Cardiac fibroblast (primary cell): ENCODE data around the gene MMP19.
A peak's percentile ranks its signal among the peaks of the same experiment; 100 is the strongest.
"Not testable (repeated sequence)": the region's sequence is repeated elsewhere in the genome, so short reads cannot be mapped to it uniquely, and the experiment has no call there.

ENCODE experiments used
- DNase-seq, 2 donors: peaks; one replicate each; pipeline versions ENCODE4 v3.0.0 to v3.0.0-alpha.2; 2010; ENCODE audit warnings: low read depth in 2 of 2
- H3K4me3 ChIP-seq, 2 donors: replicated peaks in 1 of 2; 1 replicate in 1 of 2; 2 replicates in 1 of 2; pipeline ENCODE4 v1.5.1; 2011; ENCODE audit warnings: low read depth in 2 of 2, low read length in 2 of 2, mild to moderate bottlenecking in 2 of 2, moderate library complexity in 1 of 2
- TF ChIP-seq, protein P1 (sequence below): IDR thresholded peaks from one replicate; pipeline ENCODE4 v1.5.1; 2011; ENCODE audit warnings: low read depth, mild to moderate bottlenecking, low read length, inconsistent platforms

The MMP19 gene, protein sequence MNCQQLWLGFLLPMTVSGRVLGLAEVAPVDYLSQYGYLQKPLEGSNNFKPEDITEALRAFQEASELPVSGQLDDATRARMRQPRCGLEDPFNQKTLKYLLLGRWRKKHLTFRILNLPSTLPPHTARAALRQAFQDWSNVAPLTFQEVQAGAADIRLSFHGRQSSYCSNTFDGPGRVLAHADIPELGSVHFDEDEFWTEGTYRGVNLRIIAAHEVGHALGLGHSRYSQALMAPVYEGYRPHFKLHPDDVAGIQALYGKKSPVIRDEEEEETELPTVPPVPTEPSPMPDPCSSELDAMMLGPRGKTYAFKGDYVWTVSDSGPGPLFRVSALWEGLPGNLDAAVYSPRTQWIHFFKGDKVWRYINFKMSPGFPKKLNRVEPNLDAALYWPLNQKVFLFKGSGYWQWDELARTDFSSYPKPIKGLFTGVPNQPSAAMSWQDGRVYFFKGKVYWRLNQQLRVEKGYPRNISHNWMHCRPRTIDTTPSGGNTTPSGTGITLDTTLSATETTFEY

GRCh38 chr12:55842681-55843429 lies at the start of gene MMP19:
Gene MMP19 (minus strand): TSS chr12:55842936. CDS start chr12:55842830, 106 bp downstream.
- H3K4me3 ChIP-seq: peak within 1 kb of the TSS; percentile 58 to 82
- DNase-seq: peak; percentile 89
- TF ChIP-seq, protein P1, sequence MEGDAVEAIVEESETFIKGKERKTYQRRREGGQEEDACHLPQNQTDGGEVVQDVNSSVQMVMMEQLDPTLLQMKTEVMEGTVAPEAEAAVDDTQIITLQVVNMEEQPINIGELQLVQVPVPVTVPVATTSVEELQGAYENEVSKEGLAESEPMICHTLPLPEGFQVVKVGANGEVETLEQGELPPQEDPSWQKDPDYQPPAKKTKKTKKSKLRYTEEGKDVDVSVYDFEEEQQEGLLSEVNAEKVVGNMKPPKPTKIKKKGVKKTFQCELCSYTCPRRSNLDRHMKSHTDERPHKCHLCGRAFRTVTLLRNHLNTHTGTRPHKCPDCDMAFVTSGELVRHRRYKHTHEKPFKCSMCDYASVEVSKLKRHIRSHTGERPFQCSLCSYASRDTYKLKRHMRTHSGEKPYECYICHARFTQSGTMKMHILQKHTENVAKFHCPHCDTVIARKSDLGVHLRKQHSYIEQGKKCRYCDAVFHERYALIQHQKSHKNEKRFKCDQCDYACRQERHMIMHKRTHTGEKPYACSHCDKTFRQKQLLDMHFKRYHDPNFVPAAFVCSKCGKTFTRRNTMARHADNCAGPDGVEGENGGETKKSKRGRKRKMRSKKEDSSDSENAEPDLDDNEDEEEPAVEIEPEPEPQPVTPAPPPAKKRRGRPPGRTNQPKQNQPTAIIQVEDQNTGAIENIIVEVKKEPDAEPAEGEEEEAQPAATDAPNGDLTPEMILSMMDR: peak; percentile 4

DNA sequence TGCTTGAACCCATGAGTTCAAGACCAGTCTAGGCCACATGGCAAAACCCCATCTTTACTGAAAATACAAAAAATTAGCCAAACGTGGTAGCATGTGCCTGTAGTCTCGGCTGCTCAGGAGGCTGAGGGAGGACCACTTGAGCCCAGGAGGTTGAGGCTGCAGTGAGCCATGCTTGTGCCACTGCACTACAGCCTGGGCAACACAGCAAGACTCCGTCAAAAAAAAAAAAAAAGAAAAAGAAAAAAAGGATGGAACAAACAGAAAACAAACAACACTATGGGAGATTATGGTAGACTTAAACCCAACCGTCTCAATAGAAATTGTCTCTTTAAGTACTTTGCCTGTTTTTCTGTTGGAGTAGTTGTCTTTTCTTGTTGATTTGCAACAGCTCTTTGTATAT lies 48.6 kb upstream of the MMP19 start:
- no peak overlapping the region for H3K4me3 ChIP-seq
- TF ChIP-seq, protein P1: no peak
- no peak for DNase-seq

DNA sequence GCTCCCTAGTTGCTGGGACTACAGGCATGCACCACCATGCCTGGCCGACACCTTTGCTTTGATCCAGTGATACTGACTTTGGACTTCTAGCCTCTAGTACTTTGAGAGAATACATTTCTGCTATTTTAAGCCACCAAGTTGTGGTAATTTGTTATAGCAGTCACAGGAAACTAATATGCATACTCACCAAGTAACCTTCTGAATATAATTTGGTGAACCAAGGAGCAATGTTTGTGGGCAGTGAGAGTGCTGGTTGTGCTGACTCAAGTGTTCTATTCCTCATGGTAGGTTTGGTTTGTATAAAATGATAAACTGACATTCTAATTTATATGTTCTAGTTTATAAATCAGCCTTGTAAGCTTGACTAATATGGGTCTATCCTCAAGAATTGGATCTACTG lies 42.4 kb upstream of the MMP19 start:
- no peak overlapping the region for H3K4me3 ChIP-seq
- DNase-seq: no peak
- TF ChIP-seq, protein P1: no peak

DNA sequence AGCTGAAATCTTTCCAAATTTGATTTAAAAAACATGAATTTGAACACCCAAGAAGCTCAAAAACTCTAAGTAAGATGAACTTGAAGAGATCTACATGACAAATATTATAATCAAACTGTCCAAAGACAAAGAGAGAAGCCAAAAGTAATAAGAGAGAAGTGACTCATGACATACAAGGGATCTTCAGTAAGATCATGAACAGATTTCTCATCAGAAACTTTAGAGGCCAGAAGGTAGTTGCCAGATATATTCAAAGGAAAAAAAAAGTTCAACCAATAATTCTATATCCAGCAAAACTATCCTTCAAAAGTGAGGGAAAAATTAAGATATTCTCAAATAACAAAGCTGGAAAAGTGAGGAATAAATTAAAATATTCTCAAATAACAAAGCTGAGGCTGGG lies 35.1 kb upstream of the MMP19 start:
- no peak overlapping the region for H3K4me3 ChIP-seq
- DNase-seq: no peak
- TF ChIP-seq, protein P1: no peak

DNA sequence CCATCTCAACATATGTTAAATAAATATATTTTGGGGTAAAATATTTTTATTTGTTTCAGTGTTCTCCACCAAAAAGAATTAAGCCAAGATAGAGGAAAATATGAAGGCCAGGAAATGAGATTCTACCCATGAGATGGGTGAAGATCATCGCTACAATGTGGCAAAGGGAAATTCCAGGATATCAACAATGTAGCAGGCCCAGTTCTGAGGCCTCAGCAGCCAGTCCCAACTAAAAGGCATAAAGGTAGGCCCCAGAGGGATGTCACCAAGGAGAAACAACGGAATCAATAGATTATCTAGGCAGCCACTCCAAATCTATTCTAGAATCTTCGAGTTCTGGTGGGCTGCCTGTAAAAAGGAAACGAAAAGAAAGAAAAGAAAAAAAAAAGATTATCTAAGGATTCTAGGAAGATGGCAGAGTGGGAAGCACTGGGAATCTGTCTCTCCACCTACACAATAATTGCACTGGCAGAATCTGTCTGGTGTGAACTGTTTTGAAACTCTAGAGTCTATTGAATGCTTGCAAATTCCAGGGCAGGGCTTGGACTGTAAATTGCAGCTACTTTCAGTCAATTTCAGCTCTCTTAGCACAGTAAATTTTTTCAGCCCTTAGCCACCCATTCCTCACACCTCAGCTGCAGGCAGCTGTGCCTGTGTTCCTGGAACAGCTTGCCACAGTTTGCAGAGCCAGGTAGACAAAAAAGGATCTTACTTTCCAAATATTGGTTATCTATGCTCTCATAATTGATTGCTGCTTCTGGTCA lies 33.1 kb upstream of the MMP19 start:
- no peak for DNase-seq
- TF ChIP-seq, protein P1: no peak
- H3K4me3 ChIP-seq: no peak overlapping the region

DNA sequence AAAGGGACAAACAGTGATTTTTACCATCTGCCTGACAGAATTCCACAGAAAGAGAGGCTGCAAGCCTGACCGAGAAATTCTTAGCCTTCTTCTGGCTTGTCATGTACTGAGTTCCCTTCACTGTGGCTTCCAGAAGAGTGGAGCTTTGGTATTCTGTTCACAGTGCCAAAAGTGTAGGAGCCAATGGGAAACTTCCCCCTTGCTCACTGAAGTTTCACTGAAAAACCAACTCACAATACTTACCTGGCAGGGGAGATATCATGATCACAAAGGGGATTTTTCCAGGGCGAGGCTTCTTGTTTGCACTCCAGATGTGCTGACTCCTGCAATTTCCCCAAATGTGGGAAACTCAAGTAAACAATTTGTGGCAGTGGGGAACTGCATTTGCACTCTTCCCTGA lies 31.7 kb upstream of the MMP19 start:
- TF ChIP-seq, protein P1: no peak
- no peak overlapping the region for H3K4me3 ChIP-seq
- no peak for DNase-seq

- H3K4me3 ChIP-seq, DNase-seq: not testable (repeated sequence)
Measured at GRCh38 chr12:55866454-55867004, 23.8 kb upstream of the MMP19 start.
